SU-DHL-6 (cell line): ENCODE data around the gene DIAPH3.

Experiments
- CTCF ChIP-seq: fragments of 200-600 bp; sonication (generic); IDR thresholded peaks from one replicate; pipeline ENCODE4 v1.5.1; 2017; ENCODE audit warnings: antibody characterized with exemption, mild to moderate bottlenecking, low read length, moderate library complexity; ENCODE audit not compliant: insufficient read depth, poor library complexity, severe bottlenecking
- EZH2phosphoT487 ChIP-seq: fragments of 200-600 bp; sonication (generic), shearing (Covaris generic); conservative IDR thresholded peaks from 2 replicates; pipeline ENCODE4 v1.6.1; 2018; ENCODE audit warnings: mild to moderate bottlenecking, antibody characterized with exemption, low read length, moderate library complexity, mixed read lengths

GRCh38 chr13:59880468-59880867 lies 283.3 kb downstream of the DIAPH3 start:
- no peak for TF ChIP-seq CTCF
- TF ChIP-seq EZH2phosphoT487, result no peak
